GM23338 (cell line): ENCODE measurements around the gene HPF1. TPM values are rescaled to one million over a fixed set of nuclear protein-coding genes. Genes with fewer than 3 reads are reported as not detected.

Source experiments
- ATAC-seq: fragments of 200-7000 bp; cut with Tn5 transposase; 3 replicates; pipeline ENCODE4 v1.9.1; 2020
- DNase-seq: peaks from one replicate; pipeline ENCODE4 v3.0.0-alpha.2; 2015; ENCODE audit warnings: low spot score
- H2AFZ ChIP-seq: fragments of 200-600 bp; sonication (generic); 2 replicates; pipeline ENCODE4 v1.8.0; 2016; ENCODE audit warnings: antibody characterized with exemption, mild to moderate bottlenecking, moderate library complexity
- H3F3A ChIP-seq: fragments of 200-600 bp; sonication (generic); replicated peaks from 2 replicates; pipeline ENCODE4 v1.8.0; 2017; ENCODE audit warnings: antibody characterized with exemption, mixed run types, low read depth
- H3K27ac ChIP-seq: fragments of 200-600 bp; sonication (generic); 2 replicates; pipeline ENCODE4 v1.6.1; 2016; ENCODE audit warnings: low read depth
- H3K27me3 ChIP-seq: fragments of 200-600 bp; sonication (generic); 2 replicates; pipeline ENCODE4 v1.8.0; 2016; ENCODE audit warnings: mild to moderate bottlenecking, mixed run types, moderate library complexity; ENCODE audit not compliant: insufficient read depth
- H3K36me3 ChIP-seq: fragments of 200-600 bp; sonication (generic); 2 replicates; pipeline ENCODE4 v1.8.0; 2016; ENCODE audit warnings: mild to moderate bottlenecking; ENCODE audit not compliant: insufficient read depth
- H3K4me1 ChIP-seq: fragments of 200-600 bp; sonication (generic); 2 replicates; pipeline ENCODE4 v1.8.0; 2016; ENCODE audit warnings: mild to moderate bottlenecking, moderate library complexity; ENCODE audit not compliant: insufficient read depth
- H3K4me2 ChIP-seq: fragments of 200-600 bp; sonication (generic); 2 replicates; pipeline ENCODE4 v1.7.1; 2017; ENCODE audit warnings: mixed run types
- H3K4me3 ChIP-seq: fragments of 200-600 bp; sonication (generic); 2 replicates; pipeline ENCODE4 v1.6.1; 2016; ENCODE audit warnings: mixed run types
- H3K79me2 ChIP-seq: fragments of 200-600 bp; sonication (generic); replicated peaks from 2 replicates; pipeline ENCODE4 v1.8.0; 2017; ENCODE audit warnings: mild to moderate bottlenecking; ENCODE audit not compliant: insufficient read depth
- H3K9me2 ChIP-seq: fragments of 200-600 bp; sonication (generic); 2 replicates; pipeline ENCODE4 v1.8.0; 2017; ENCODE audit not compliant: insufficient read depth
- H4K20me1 ChIP-seq: fragments of 200-600 bp; sonication (generic); replicated peaks from 2 replicates; pipeline ENCODE4 v1.8.0; 2017; ENCODE audit warnings: mild to moderate bottlenecking; ENCODE audit not compliant: insufficient read depth
- H3K27ac Mint-ChIP-seq: 2 replicates; pipeline ENCODE4 v1.8.0; 2020; ENCODE audit warnings: inconsistent platforms, mild to moderate bottlenecking, moderate library complexity, mixed read lengths
- H3K27me3 Mint-ChIP-seq: 3 replicates; pipeline ENCODE4 v1.8.0; 2022; ENCODE audit warnings: low read depth, mild to moderate bottlenecking, moderate library complexity, mixed read lengths, inconsistent platforms; ENCODE audit not compliant: insufficient read depth, poor library complexity
- H3K36me3 Mint-ChIP-seq: 3 replicates; pipeline ENCODE4 v1.8.0; 2021; ENCODE audit warnings: low read depth, mild to moderate bottlenecking, inconsistent platforms, moderate library complexity, mixed read lengths
- H3K4me1 Mint-ChIP-seq: 3 replicates; pipeline ENCODE4 v1.8.0; 2020; ENCODE audit warnings: mild to moderate bottlenecking, inconsistent platforms, mixed read lengths
- H3K4me3 Mint-ChIP-seq: 3 replicates; pipeline ENCODE4 v1.8.0; 2021; ENCODE audit warnings: moderate library complexity, mild to moderate bottlenecking, inconsistent platforms, mixed read lengths
- H3K9me3 Mint-ChIP-seq: 3 replicates; pipeline ENCODE4 v1.8.0; 2020; ENCODE audit warnings: moderate library complexity, mild to moderate bottlenecking, inconsistent platforms, mixed read lengths
- CREB1 ChIP-seq: fragments of 250-450 bp; sonication (Bioruptor Pico); IDR thresholded peaks from 2 replicates; pipeline ENCODE4 v1.5.0; 2020; ENCODE audit warnings: low read depth, mild to moderate bottlenecking, moderate library complexity
- ETS1 ChIP-seq: IDR thresholded peaks from 2 replicates; pipeline ENCODE4 v1.6.1; 2016; ENCODE audit warnings: antibody characterized with exemption
- EZH2 ChIP-seq: fragments of 200-600 bp; sonication (generic); IDR thresholded peaks from one replicate; pipeline ENCODE4 v1.8.0; 2017; ENCODE audit warnings: antibody characterized with exemption, mild to moderate bottlenecking, low read depth; ENCODE audit not compliant: unreplicated experiment
- EZH2phosphoT487 ChIP-seq: fragments of 200-600 bp; sonication (generic); IDR thresholded peaks from one replicate; pipeline ENCODE4 v1.8.1; 2018; ENCODE audit warnings: antibody characterized with exemption; ENCODE audit not compliant: unreplicated experiment
- JUNB ChIP-seq: IDR thresholded peaks from one replicate; pipeline ENCODE4 v1.6.1; 2016; ENCODE audit warnings: antibody characterized with exemption; ENCODE audit not compliant: unreplicated experiment
- NANOG ChIP-seq: IDR thresholded peaks from 2 replicates; pipeline ENCODE4 v1.6.1; 2016; ENCODE audit warnings: antibody characterized with exemption, borderline replicate concordance
- POLR2AphosphoS5 ChIP-seq: IDR thresholded peaks from 2 replicates; pipeline ENCODE4 v1.6.1; 2016; ENCODE audit warnings: antibody characterized with exemption, low read depth
- REST ChIP-seq: IDR thresholded peaks from one replicate; pipeline ENCODE4 v1.6.1; 2018; ENCODE audit warnings: antibody characterized with exemption; ENCODE audit not compliant: unreplicated experiment
- STAT1 ChIP-seq: IDR thresholded peaks from one replicate; pipeline ENCODE4 v1.6.1; 2016; ENCODE audit warnings: antibody characterized with exemption; ENCODE audit not compliant: unreplicated experiment
- ZNF114 ChIP-seq: fragments of 250-450 bp; sonication (Bioruptor Pico); IDR thresholded peaks from 2 replicates; pipeline ENCODE4 v1.5.0; 2020; ENCODE audit warnings: mild to moderate bottlenecking, moderate library complexity
- ZNF331 ChIP-seq: fragments of 250-450 bp; sonication (Bioruptor Pico); IDR thresholded peaks from 2 replicates; pipeline ENCODE4 v1.5.0; 2020; ENCODE audit warnings: low read depth, mild to moderate bottlenecking, moderate library complexity
- polyA plus RNA-seq: library from polyadenylated mRNA; unstranded; fragments of >200 nt; fragmentation: Nextera tagmentation; extraction: Ambion mirVana; gene quantifications from 2 replicates; pipeline ENCODE4 v1.2.1, GENCODE V29; 2016
- total RNA-seq: library from RNA; depleted of rRNA; stranded (reverse); fragments of >200 nt; shearing (Covaris generic); gene quantifications from 2 replicates; pipeline ENCODE4 v1.2.3, GENCODE V29; 2014
- TF ChIP-seq, protein P1 (sequence below), 2 experiments: fragments of 200-600 bp in 1 of 2; sonication (generic) in 1 of 2; conservative IDR thresholded peaks; 2 replicates each; pipeline versions ENCODE4 v1.5.1 to v1.6.1; 2016 to 2017; ENCODE audit warnings: antibody characterized with exemption in 2 of 2, low read depth in 2 of 2, mild to moderate bottlenecking in 2 of 2, moderate library complexity in 1 of 2
- TF ChIP-seq, protein P2 (sequence below): fragments of 250-450 bp; sonication (Bioruptor Pico); IDR thresholded peaks from 2 replicates; pipeline ENCODE4 v1.5.0; 2020; ENCODE audit warnings: mild to moderate bottlenecking, moderate library complexity

The HPF1 gene
- total and polyA plus RNA-seq, 2 experiments from 2014 or later: 57.6 to 128 TPM

- Histone ChIP-seq H3K4me1 (peaks cover 24% of the 10 kb centered on the region), H3K79me2 (peaks cover 21% of the 10 kb centered on the region), H3K27ac (peak overlapping the region; percentile 85; the same call in 1 of the 2 replicates), H2AFZ (peak overlapping the region; percentile 33), H3K36me3 (no peaks in the 10 kb centered on the region; the same call in 1 of the 2 replicates), H4K20me1 (no peaks in the 10 kb centered on the region; the same call in 1 of the 2 replicates), H3F3A (no peaks in the 10 kb centered on the region; the same call in 1 of the 2 replicates), H3K4me2 (peak overlapping the region; percentile 88), H3K27me3 (no peaks in the 10 kb centered on the region), H3K4me3 (peak overlapping the region; percentile 82), H3K9me2 (no peaks in the 10 kb centered on the region)
- DNase-seq: peak; percentile 78
- TF ChIP-seq EZH2: no peak
- no peak for TF ChIP-seq CREB1 (CRISPR knock-in tag)
- TF ChIP-seq, protein P1, sequence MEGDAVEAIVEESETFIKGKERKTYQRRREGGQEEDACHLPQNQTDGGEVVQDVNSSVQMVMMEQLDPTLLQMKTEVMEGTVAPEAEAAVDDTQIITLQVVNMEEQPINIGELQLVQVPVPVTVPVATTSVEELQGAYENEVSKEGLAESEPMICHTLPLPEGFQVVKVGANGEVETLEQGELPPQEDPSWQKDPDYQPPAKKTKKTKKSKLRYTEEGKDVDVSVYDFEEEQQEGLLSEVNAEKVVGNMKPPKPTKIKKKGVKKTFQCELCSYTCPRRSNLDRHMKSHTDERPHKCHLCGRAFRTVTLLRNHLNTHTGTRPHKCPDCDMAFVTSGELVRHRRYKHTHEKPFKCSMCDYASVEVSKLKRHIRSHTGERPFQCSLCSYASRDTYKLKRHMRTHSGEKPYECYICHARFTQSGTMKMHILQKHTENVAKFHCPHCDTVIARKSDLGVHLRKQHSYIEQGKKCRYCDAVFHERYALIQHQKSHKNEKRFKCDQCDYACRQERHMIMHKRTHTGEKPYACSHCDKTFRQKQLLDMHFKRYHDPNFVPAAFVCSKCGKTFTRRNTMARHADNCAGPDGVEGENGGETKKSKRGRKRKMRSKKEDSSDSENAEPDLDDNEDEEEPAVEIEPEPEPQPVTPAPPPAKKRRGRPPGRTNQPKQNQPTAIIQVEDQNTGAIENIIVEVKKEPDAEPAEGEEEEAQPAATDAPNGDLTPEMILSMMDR (conservative IDR thresholded peaks at IDR 0.05; ENCODE audit: low read depth in 2 of 2): no peak
- no peak for TF ChIP-seq JUNB
- no peak for TF ChIP-seq NANOG
- TF ChIP-seq REST: no peak
- TF ChIP-seq, protein P2, sequence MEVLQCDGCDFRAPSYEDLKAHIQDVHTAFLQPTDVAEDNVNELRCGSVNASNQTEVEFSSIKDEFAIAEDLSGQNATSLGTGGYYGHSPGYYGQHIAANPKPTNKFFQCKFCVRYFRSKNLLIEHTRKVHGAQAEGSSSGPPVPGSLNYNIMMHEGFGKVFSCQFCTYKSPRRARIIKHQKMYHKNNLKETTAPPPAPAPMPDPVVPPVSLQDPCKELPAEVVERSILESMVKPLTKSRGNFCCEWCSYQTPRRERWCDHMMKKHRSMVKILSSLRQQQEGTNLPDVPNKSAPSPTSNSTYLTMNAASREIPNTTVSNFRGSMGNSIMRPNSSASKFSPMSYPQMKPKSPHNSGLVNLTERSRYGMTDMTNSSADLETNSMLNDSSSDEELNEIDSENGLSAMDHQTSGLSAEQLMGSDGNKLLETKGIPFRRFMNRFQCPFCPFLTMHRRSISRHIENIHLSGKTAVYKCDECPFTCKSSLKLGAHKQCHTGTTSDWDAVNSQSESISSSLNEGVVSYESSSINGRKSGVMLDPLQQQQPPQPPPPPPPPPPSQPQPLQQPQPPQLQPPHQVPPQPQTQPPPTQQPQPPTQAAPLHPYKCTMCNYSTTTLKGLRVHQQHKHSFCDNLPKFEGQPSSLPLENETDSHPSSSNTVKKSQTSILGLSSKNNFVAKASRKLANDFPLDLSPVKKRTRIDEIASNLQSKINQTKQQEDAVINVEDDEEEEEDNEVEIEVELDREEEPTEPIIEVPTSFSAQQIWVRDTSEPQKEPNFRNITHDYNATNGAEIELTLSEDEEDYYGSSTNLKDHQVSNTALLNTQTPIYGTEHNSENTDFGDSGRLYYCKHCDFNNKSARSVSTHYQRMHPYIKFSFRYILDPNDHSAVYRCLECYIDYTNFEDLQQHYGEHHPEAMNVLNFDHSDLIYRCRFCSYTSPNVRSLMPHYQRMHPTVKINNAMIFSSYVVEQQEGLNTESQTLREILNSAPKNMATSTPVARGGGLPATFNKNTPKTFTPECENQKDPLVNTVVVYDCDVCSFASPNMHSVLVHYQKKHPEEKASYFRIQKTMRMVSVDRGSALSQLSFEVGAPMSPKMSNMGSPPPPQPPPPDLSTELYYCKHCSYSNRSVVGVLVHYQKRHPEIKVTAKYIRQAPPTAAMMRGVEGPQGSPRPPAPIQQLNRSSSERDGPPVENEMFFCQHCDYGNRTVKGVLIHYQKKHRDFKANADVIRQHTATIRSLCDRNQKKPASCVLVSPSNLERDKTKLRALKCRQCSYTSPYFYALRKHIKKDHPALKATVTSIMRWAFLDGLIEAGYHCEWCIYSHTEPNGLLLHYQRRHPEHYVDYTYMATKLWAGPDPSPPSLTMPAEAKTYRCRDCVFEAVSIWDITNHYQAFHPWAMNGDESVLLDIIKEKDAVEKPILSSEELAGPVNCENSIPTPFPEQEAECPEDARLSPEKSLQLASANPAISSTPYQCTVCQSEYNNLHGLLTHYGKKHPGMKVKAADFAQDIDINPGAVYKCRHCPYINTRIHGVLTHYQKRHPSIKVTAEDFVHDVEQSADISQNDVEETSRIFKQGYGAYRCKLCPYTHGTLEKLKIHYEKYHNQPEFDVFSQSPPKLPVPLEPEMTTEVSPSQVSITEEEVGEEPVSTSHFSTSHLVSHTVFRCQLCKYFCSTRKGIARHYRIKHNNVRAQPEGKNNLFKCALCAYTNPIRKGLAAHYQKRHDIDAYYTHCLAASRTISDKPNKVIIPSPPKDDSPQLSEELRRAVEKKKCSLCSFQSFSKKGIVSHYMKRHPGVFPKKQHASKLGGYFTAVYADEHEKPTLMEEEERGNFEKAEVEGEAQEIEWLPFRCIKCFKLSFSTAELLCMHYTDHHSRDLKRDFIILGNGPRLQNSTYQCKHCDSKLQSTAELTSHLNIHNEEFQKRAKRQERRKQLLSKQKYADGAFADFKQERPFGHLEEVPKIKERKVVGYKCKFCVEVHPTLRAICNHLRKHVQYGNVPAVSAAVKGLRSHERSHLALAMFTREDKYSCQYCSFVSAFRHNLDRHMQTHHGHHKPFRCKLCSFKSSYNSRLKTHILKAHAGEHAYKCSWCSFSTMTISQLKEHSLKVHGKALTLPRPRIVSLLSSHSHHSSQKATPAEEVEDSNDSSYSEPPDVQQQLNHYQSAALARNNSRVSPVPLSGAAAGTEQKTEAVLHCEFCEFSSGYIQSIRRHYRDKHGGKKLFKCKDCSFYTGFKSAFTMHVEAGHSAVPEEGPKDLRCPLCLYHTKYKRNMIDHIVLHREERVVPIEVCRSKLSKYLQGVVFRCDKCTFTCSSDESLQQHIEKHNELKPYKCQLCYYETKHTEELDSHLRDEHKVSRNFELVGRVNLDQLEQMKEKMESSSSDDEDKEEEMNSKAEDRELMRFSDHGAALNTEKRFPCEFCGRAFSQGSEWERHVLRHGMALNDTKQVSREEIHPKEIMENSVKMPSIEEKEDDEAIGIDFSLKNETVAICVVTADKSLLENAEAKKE: no peak
- no peak for TF ChIP-seq POLR2AphosphoS5
- TF ChIP-seq ZNF114 (CRISPR knock-in tag): no peak
- TF ChIP-seq ZNF331 (CRISPR knock-in tag): no peak
- TF ChIP-seq EZH2phosphoT487: no peak
- TF ChIP-seq ETS1: no peak
- no peak for TF ChIP-seq STAT1
- no peaks in the 10 kb centered on the region for H3K9me3 Mint-ChIP-seq
- H3K27me3 Mint-ChIP-seq: peaks cover 3% of the 10 kb centered on the region
- no peak for ATAC-seq
- H3K4me1 Mint-ChIP-seq: peaks cover 20% of the 10 kb centered on the region
- peak overlapping the region; percentile 92 for H3K27ac Mint-ChIP-seq
- H3K4me3 Mint-ChIP-seq: peak overlapping the region; percentile 91
- H3K36me3 Mint-ChIP-seq: peaks cover 6% of the 10 kb centered on the region; the same call in 1 of the 3 replicates
Observed at GRCh38 chr4:169756971-169757574, 671 bp downstream of the HPF1 start.
